ENCODE measurements around the gene DNAH10. TPM values are rescaled to one million over a fixed set of nuclear protein-coding genes. Genes with fewer than 3 reads are reported as not detected.

Gene DNAH10
- total and polyA plus RNA-seq, 2 of the 13 experiments (the other 11 are each of a cell fraction or from before 2014, with no cell fraction given) = 0.01 to 0.02 TPM

DNA sequence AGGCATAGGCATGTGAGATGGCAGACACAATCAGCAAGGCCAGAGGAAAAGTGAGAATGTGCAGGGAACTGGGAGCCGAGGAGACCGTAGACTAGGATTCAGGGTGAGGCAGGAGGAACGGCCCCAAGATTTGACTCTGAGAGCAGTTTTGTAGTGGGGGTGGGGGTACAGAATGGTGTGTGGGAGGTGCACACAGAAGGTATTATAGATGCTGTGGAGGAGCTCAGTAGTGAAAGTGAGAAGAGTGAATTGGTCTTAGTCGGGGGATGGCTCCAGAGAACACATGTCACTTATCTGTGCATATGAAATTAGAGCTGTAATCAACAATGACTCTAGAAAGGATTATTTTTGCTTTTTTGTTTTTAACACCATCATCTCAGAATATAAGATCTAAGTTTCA, 222.8 kb downstream of the DNAH10 start:
- FAIRE-seq = no peak
- Histone ChIP-seq H4K20me1 (ENCODE audit: insufficient read depth, low read length) (peaks cover 19% of the 10 kb centered on the region), H3K36me3 (replicated peaks in 1 of 2; ENCODE audit: control insufficient read depth in 1 of 2, insufficient read depth in 2 of 2, low read length in 2 of 2) (peaks cover 0 to 38% of the 10 kb centered on the region in 2 experiments; a peak in 4 of 5 replicates), H3K79me2 (ENCODE audit: insufficient read depth, low read length) (peaks cover 40% of the 10 kb centered on the region), H3K4me3 (replicated peaks in 1 of 3; ENCODE audit: insufficient read depth in 1 of 3, low read depth in 2 of 3, low read length in 3 of 3) (no peak overlapping the region), H3K4me2 (ENCODE audit: low read depth, low read length) (no peak overlapping the region), H3K4me1 (ENCODE audit: insufficient read depth, low read length) (peaks cover 19% of the 10 kb centered on the region), H3K27me3 (ENCODE audit: control insufficient read depth in 1 of 2, insufficient read depth in 2 of 2, low read length in 2 of 2) (no peaks in the 10 kb centered on the region), H3K27ac (ENCODE audit: extremely low read length, insufficient read depth, low read length) (no peak overlapping the region), H3K9ac (ENCODE audit: insufficient read depth, low read depth, low read length) (no peak overlapping the region), H2AFZ (ENCODE audit: low read length) (no peak overlapping the region), H3K9me3 (ENCODE audit: low read length) (no peaks in the 10 kb centered on the region)
- BruUV-seq (replicated peaks) = no TSS peak
- WGBS (ENCODE audit: low lambda C conversion rate) = 96% methylated on average over 4 of the region's 4 CpGs
- CTCF ChIA-PET (ENCODE audit: low intra/inter-chr PET ratio, low total read pairs) = interaction anchor here (0.9 to 4.0 kb wide), 2 partner anchors 79 to 177 kb away, joined by 3 to 21 read pairs; no protein-coding TSS in a partner anchor
- POLR2A ChIA-PET = no interaction called here
- in situ Hi-C loops (cut with HindIII; ENCODE audit: extremely low pct_ligation_motif_present, low pct_unique_long_range_greater_than_20kb) = no loop called here
- no peak for DNase-seq (ENCODE audit: low spot score)
- no peak for ATAC-seq
- intact Hi-C loops (cut with micrococcal nuclease; ENCODE audit: unreplicated experiment) = loop anchor here (1.0 to 10.0 kb wide), 3 partner anchors 80 to 270 kb away; partner anchors contain the start of gene ATP6V0A2
- TF ChIP-seq SNAPC4 (CRISPR knock-in tag; IDR thresholded peaks at IDR 0.05) (no peak), AHR (CRISPR knock-in tag; IDR thresholded peaks at IDR 0.05) (no peak), ZNF883 (CRISPR knock-in tag; IDR thresholded peaks at IDR 0.05; ENCODE audit: not compliant biosample characterization) (no peak), ZNF510 (CRISPR knock-in tag; IDR thresholded peaks at IDR 0.05; ENCODE audit: low read depth) (no peak), CEBPB (IDR thresholded peaks at IDR 0.05; ENCODE audit: borderline replicate concordance, low read depth, low read length) (no peak), ZNF362 (CRISPR knock-in tag; IDR thresholded peaks at IDR 0.05; ENCODE audit: borderline replicate concordance) (no peak), GATAD2A (CRISPR knock-in tag; IDR thresholded peaks at IDR 0.05) (no peak), FOXC1 (CRISPR knock-in tag; IDR thresholded peaks at IDR 0.05; ENCODE audit: borderline replicate concordance) (no peak), ZNF614 (CRISPR knock-in tag; IDR thresholded peaks at IDR 0.05; ENCODE audit: borderline replicate concordance) (no peak), ZNF580 (CRISPR knock-in tag; IDR thresholded peaks at IDR 0.05; ENCODE audit: borderline replicate concordance, low read depth) (no peak)
- TF ChIP-seq, protein P1, sequence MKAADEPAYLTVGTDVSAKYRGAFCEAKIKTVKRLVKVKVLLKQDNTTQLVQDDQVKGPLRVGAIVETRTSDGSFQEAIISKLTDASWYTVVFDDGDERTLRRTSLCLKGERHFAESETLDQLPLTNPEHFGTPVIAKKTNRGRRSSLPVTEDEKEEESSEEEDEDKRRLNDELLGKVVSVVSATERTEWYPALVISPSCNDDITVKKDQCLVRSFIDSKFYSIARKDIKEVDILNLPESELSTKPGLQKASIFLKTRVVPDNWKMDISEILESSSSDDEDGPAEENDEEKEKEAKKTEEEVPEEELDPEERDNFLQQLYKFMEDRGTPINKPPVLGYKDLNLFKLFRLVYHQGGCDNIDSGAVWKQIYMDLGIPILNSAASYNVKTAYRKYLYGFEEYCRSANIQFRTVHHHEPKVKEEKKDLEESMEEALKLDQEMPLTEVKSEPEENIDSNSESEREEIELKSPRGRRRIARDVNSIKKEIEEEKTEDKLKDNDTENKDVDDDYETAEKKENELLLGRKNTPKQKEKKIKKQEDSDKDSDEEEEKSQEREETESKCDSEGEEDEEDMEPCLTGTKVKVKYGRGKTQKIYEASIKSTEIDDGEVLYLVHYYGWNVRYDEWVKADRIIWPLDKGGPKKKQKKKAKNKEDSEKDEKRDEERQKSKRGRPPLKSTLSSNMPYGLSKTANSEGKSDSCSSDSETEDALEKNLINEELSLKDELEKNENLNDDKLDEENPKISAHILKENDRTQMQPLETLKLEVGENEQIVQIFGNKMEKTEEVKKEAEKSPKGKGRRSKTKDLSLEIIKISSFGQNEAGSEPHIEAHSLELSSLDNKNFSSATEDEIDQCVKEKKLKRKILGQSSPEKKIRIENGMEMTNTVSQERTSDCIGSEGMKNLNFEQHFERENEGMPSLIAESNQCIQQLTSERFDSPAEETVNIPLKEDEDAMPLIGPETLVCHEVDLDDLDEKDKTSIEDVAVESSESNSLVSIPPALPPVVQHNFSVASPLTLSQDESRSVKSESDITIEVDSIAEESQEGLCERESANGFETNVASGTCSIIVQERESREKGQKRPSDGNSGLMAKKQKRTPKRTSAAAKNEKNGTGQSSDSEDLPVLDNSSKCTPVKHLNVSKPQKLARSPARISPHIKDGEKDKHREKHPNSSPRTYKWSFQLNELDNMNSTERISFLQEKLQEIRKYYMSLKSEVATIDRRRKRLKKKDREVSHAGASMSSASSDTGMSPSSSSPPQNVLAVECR (CRISPR knock-in tag; IDR thresholded peaks at IDR 0.05; ENCODE audit: borderline replicate concordance) = no peak
